ENCODE data around the gene ZDHHC11B. TPM values are rescaled to one million over a fixed set of nuclear protein-coding genes. Genes with fewer than 3 reads are reported as not detected.
A peak's percentile ranks its signal among the peaks of the same experiment; 100 is the strongest.
"Not testable (repeated sequence)": the region's sequence is repeated elsewhere in the genome, so short reads cannot be mapped to it uniquely, and the experiment has no call there.

Gene ZDHHC11B
- total RNA-seq, 4 donors from 2014 or later: 2.2 to 11.7 (median 6.2) TPM

DNA sequence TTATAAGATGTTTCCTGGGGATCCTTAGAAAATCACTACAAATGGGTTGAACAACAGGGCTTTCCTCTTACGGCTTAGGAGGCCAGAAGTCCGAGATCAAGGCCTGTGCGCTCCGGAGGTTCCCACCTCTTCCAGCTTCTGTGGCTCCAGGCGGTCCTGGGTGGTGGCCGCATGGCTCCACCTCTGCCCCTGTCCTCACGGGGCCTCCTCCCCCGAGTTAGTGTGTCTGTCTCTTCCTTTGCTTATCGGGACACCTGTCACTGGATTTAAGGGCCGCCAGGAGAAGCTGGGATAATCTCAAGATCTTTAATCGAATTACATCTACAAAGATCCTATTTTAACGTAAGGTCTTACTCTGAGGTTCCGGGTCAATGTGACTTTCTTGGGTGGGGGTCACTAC lies 89.1 kb downstream of the ZDHHC11B start:
- peaks cover 0 to 27% (median 10%) of the 10 kb centered on the region in 4 donors for H3K9me3 ChIP-seq
- H3K27ac ChIP-seq (replicated peaks in 1 of 4); DNase-seq (ENCODE audit: extremely low spot score); intact Hi-C loops (cut with DNase I); H3K27me3 ChIP-seq; H3K4me3 ChIP-seq; H3K36me3 ChIP-seq; H3K4me1 ChIP-seq: not testable (repeated sequence)
- 80% methylated on average over 1 of the region's 13 CpGs for WGBS

DNA sequence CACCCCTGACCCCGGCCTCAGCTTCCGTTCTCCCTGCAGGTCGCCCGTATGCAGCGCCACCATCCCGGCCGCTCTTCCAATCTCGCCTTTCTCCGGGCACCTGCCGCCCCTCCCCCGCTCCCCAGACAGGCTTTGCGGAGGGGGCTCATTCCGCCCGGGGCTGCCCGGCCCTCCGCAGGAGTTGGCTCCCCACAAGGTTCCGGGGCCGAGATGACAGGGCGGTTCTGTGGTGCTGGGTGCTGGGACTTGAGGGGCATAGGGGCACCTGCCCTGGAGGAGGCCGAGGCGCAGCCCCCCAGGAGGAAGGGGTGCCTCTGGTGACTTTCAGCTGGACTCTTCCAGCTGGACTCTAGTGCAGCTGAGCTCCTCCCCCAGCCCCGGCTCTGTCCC lies 90.5 kb downstream of the ZDHHC11B start:
- H3K4me1 ChIP-seq; intact Hi-C loops (cut with DNase I); DNase-seq (ENCODE audit: extremely low spot score); H3K36me3 ChIP-seq; H3K27me3 ChIP-seq: not testable (repeated sequence)
- peak overlapping the region in 3 of 4 donors; percentile 83 to 91 (median 88) for H3K27ac ChIP-seq (replicated peaks in 1 of 4)
- peaks cover 0 to 16% (median 6%) of the 10 kb centered on the region in 4 donors for H3K9me3 ChIP-seq
- peak overlapping the region; percentile 61 to 68 (median 66) for H3K4me3 ChIP-seq
- WGBS: 0% methylated on average over 2 of the region's 22 CpGs

DNA sequence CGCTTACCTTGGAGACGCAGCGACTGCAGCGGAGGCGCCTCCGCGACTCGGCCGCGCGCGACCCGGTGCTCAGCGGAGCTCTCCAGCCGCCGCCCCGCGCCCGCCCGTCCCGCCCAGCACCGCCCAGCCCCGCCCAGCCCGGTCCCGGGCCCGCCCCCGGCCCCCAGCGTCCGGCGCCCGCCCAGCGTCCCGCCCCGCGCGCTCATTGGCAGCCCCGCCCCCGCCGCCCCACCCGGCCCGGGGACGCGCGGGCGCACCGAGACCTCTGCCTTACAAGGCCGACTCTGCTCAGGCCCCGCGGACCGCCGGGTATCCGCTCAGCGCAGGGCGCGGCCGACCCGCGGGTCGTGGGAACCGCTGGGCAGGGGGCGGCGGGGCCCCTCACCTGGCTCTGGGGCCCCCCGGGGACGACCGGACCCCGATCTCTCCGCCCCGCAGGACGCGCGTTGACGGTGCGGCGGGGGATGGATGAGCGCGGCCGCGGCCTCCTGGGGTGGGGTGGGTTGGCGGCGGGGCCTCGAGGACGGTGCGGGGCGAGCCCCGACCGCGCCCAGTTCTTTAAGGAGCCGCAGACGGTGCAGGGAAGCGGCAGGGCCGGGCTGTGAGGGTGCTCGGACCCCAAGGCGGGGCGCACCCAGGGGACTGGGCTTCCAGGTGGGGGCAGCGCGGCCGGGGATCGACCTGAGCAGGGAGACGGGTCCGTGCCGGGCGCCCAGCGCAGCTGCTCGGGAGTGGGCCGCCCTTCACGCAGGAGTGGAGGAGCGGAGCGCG lies 91.1 kb downstream of the ZDHHC11B start, which contains the start of gene TPPP:
Gene TPPP (minus strand): TSS at position 82 of the 771 bp plus-strand sequence. CDS start 15,292 bp downstream, outside the sequence.
- peak within 1 kb of the TSS; percentile 61 to 68 (median 66) for H3K4me3 ChIP-seq
- H3K27me3 ChIP-seq; H3K9me3 ChIP-seq; H3K4me1 ChIP-seq; H3K36me3 ChIP-seq; intact Hi-C loops (cut with DNase I): not testable (repeated sequence)
- H3K27ac ChIP-seq (replicated peaks in 1 of 4): peak within 1 kb of the TSS; percentile 80 to 91 (median 86)
- peak; percentile 94 for DNase-seq (ENCODE audit: extremely low spot score)
- no CpG with 5 or more reads among the region's 109 CpGs for WGBS
- peak; percentile 91 to 95 for TF ChIP-seq POLR2AphosphoS5 (IDR thresholded peaks at IDR 0.05)

DNA sequence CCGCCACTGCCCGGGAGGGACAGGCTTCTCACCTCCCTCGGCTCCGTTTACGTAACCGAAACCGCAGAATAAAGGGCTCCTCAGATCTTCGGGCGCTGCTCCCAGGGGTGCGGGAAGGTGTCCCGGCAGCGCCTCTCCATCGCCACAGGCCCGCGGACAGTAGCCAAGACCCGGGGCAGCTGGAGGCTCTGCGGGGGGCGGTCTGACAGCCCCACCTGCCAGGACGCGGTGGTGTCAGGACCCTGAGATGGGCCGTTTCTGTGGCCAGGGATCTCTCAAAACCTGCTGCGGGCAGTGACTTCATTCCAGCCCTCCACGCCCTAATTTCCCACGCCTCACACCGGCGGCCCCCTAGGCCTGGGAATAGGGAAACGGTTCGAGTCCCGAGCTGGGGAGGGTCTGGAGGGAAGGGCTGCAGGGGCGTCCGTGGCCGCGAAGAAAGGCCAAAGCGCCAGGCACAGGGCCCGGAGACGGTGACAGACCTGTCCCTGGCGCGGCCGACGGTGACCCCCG lies 91.9 kb downstream of the ZDHHC11B start:
- H3K36me3 ChIP-seq; H3K9me3 ChIP-seq; H3K27me3 ChIP-seq; DNase-seq (ENCODE audit: extremely low spot score); H3K4me1 ChIP-seq; intact Hi-C loops (cut with DNase I): not testable (repeated sequence)
- peak overlapping the region; percentile 61 to 68 (median 66) for H3K4me3 ChIP-seq
- H3K27ac ChIP-seq (replicated peaks in 1 of 4): peak overlapping the region; percentile 80 to 88 (median 83)
- WGBS: 0% methylated on average over 23 of the region's 41 CpGs

DNA sequence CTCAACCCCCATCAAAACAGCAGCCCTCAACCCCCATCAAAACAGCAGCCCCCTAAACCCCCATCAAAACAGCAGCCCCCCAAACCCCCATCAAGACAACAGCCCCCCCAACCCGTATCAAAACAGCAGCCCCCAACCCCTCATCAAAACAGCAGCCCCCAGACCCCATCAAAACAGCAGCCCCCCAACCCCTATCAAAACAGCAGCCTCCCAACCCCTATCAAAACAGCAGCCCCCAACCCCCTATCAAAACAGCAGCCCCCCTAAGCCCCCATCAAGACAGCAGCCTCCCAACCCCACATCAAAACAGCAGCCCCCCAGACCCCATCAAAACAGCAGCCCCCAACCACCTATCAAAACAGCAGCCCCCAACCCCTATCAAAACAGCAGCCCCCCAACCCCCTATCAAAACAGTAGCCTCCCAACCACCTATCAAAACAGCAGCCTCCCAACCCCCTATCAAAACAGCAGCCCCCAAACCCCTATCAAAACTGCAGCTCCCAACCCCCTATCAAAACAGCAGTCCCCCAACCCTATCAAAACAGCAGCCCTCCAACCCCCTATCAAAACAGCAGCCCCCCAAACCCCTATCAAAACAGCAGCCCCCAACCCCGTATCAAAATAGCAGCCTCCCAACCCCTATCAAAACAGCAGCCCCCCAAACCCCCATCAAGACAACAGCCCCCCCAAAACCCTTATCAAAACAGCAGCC lies 92.6 kb downstream of the ZDHHC11B start:
- no peaks in the 10 kb centered on the region for H3K9me3 ChIP-seq
- TF ChIP-seq, protein P1, sequence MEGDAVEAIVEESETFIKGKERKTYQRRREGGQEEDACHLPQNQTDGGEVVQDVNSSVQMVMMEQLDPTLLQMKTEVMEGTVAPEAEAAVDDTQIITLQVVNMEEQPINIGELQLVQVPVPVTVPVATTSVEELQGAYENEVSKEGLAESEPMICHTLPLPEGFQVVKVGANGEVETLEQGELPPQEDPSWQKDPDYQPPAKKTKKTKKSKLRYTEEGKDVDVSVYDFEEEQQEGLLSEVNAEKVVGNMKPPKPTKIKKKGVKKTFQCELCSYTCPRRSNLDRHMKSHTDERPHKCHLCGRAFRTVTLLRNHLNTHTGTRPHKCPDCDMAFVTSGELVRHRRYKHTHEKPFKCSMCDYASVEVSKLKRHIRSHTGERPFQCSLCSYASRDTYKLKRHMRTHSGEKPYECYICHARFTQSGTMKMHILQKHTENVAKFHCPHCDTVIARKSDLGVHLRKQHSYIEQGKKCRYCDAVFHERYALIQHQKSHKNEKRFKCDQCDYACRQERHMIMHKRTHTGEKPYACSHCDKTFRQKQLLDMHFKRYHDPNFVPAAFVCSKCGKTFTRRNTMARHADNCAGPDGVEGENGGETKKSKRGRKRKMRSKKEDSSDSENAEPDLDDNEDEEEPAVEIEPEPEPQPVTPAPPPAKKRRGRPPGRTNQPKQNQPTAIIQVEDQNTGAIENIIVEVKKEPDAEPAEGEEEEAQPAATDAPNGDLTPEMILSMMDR (IDR thresholded peaks at IDR 0.05): no peak
- TF ChIP-seq POLR2A (IDR thresholded peaks at IDR 0.05; ENCODE audit: low read depth): no peak
- no peak for TF ChIP-seq POLR2AphosphoS5 (IDR thresholded peaks at IDR 0.05)
- no peak for TF ChIP-seq EP300 (IDR thresholded peaks at IDR 0.05)
- H3K27ac ChIP-seq (replicated peaks in 1 of 4): peak overlapping the region; percentile 80 to 88 (median 83)
- intact Hi-C loops (cut with DNase I): no loop called here
- WGBS: 20% methylated on average over 2 of the region's 2 CpGs
- no peaks in the 10 kb centered on the region for H3K27me3 ChIP-seq
- no peaks in the 10 kb centered on the region for H3K36me3 ChIP-seq
- H3K4me3 ChIP-seq: peak overlapping the region; percentile 61 to 68 (median 66)
- peaks cover 0 to 4% (median under 1%) of the 10 kb centered on the region in 4 donors for H3K4me1 ChIP-seq
- DNase-seq (ENCODE audit: extremely low spot score): no peak

DNA sequence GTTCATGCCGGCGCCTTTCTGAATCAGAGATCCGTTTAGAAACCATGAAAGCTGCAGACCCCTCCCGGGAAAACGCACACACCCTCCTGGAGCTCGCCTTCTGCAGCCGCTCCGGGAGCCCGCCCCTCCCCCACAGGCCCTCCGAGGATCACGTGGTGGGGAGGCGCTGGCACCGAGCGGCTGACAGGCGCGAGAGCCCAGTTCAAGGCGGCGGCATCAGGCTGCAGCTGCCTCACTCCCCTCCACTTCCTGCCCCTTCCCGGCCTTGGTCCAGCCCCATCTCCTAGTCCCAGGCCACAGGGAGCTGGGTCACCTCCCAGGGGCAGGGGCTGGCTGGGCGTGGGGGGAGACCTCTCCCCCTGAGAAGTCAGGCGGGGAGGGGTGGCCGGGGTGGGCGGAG lies 93.5 kb downstream of the ZDHHC11B start:
- H3K36me3 ChIP-seq; H3K4me1 ChIP-seq; intact Hi-C loops (cut with DNase I); H3K27me3 ChIP-seq; H3K9me3 ChIP-seq; DNase-seq (ENCODE audit: extremely low spot score): not testable (repeated sequence)
- WGBS: no CpG with 5 or more reads among the region's 23 CpGs
- H3K27ac ChIP-seq (replicated peaks in 1 of 4): peak overlapping the region in 2 of 4 donors; percentile 66 to 88
- H3K4me3 ChIP-seq: peak overlapping the region in 2 of 4 donors; percentile 22 to 49

DNA sequence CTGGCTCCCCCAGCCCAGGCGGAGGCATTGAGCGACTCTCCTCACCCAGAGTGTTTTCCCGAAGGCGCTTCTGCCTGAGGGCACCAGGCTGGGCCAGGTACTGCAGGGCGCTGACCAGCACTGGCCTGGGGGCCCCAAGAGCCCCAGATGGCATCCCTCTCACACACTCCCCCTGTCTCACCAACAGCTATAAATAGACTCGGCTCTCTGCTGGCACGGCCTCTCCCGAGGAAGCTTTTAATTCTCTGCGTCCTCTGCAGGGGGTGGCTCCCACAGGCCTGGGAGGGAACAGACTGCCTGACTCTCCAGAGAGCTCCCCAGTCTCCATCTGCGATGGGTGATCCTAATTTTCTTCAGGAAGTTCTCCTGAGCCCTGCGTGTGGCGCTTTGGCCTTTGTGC lies 94.2 kb downstream of the ZDHHC11B start:
- H3K4me1 ChIP-seq: peaks cover 1 to 11% (median 7%) of the 10 kb centered on the region in 4 donors
- H3K9me3 ChIP-seq; intact Hi-C loops (cut with DNase I); H3K27me3 ChIP-seq; H3K27ac ChIP-seq (replicated peaks in 1 of 4); H3K4me3 ChIP-seq; DNase-seq (ENCODE audit: extremely low spot score); H3K36me3 ChIP-seq: not testable (repeated sequence)
- no CpG with 5 or more reads among the region's 12 CpGs for WGBS

DNA sequence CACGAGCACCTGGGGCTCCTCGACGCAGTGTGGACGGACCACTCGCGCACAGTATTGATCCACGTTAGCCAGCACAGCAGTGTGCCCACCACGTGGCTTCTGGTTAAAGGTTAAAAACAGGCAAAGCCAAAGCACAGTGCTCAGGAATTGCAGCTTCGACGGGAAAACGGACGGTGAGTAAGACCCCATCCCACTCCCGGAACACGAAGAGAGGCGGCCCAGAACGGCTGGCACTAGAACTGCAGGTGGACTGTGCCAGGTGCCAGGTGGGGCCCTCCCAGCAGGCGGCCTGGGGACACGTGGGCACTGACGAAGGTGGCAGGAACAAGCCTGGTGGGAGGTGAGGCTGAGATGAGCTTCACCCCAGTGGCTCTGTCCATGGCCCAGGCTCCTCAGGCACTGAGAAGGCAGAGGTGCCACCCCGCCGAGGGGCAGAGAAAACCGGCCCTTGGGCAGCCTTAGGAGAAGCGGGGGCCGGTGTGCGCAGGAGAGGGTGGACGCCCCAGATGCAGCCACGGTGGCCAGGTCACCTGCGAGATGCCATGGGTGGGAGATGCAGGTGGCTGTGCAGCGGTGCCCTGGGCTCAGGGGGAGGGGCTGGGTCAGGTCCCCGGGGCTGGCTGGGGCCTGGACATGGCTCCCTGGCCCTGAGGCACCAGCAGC lies 96.0 kb downstream of the ZDHHC11B start:
- H3K4me3 ChIP-seq; DNase-seq (ENCODE audit: extremely low spot score); H3K9me3 ChIP-seq; H3K27me3 ChIP-seq; H3K27ac ChIP-seq (replicated peaks in 1 of 4); intact Hi-C loops (cut with DNase I); H3K36me3 ChIP-seq: not testable (repeated sequence)
- 84% methylated on average over 16 of the region's 30 CpGs for WGBS
- peaks cover 14 to 29% (median 23%) of the 10 kb centered on the region in 4 donors for H3K4me1 ChIP-seq

GRCh38 chr5:686936-687335 lies 97.6 kb downstream of the ZDHHC11B start:
- H3K9me3 ChIP-seq; H3K27me3 ChIP-seq; H3K27ac ChIP-seq (replicated peaks in 1 of 4); DNase-seq (ENCODE audit: extremely low spot score); intact Hi-C loops (cut with DNase I); H3K4me3 ChIP-seq; H3K36me3 ChIP-seq: not testable (repeated sequence)
- 68% methylated on average over 8 of the region's 12 CpGs for WGBS
- peaks cover 27 to 41% (median 33%) of the 10 kb centered on the region in 4 donors for H3K4me1 ChIP-seq

GRCh38 chr5:686172-686523 lies 98.4 kb downstream of the ZDHHC11B start:
- H3K4me3 ChIP-seq; H3K36me3 ChIP-seq; H3K27me3 ChIP-seq; H3K9me3 ChIP-seq; intact Hi-C loops (cut with DNase I); DNase-seq (ENCODE audit: extremely low spot score); H3K27ac ChIP-seq (replicated peaks in 1 of 4): not testable (repeated sequence)
- peaks cover 27 to 47% (median 39%) of the 10 kb centered on the region in 4 donors for H3K4me1 ChIP-seq
- 86% methylated on average over 9 of the region's 12 CpGs for WGBS

All from esophagus muscularis mucosa (tissue), 4 donors.